GM12878 (cell line): ENCODE results near the gene KIF25. TPM values are rescaled to one million over a fixed set of nuclear protein-coding genes. Genes with fewer than 3 reads are reported as not detected.

Source experiments
- ATAC-seq: fragments of 200-7000 bp; cut with Tn5 transposase; 3 replicates; pipeline ENCODE4 v1.9.1; 2020; ENCODE audit warnings: mild to moderate bottlenecking, moderate library complexity
- BruUV-seq: library from RNA; stranded (reverse); fragments of 400-500 nt; replicated peaks from 2 replicates; lab custom pipeline; 2021; lab: Mats Ljungman, UMichigan
- CTCF ChIA-PET: fragments of 300-600 bp; sonication (Branson Sonifier 250); formaldehyde crosslinking; extraction: SDS; loops from one replicate; lab custom pipeline; 2021; ENCODE audit warnings: inconsistent platforms; lab: Yijun Ruan, JAX
- POLR2A ChIA-PET: fragments of 350-600 bp; formaldehyde crosslinking; extraction: SDS; loops from one replicate; lab custom pipeline; 2021; ENCODE audit warnings: inconsistent platforms; lab: Charles Lee
- RAD21 ChIA-PET: fragments of 300-600 bp; sonication (Branson Sonifier 250); formaldehyde crosslinking; loops from one replicate; lab custom pipeline; 2023; ENCODE audit warnings: antibody characterized with exemption; ENCODE audit not compliant: unreplicated experiment; lab: Charles Lee
- SMC1A ChIA-PET: fragments of 300-600 bp; sonication (Branson Sonifier 250); formaldehyde crosslinking; loops from one replicate; lab custom pipeline; 2023; ENCODE audit not compliant: unreplicated experiment, uncharacterized antibody; lab: Charles Lee
- DNase-seq: peaks from one replicate; pipeline ENCODE4 v3.0.0-alpha.2; 2011; ENCODE audit warnings: low read depth, low spot score
- FAIRE-seq: peaks from 3 replicates; lab custom pipeline; 2011; peaks lifted over from hg19 to GRCh38; lab: Jason Lieb, UNC
- H2AFZ ChIP-seq: 2 replicates; pipeline ENCODE4 v1.6.0; 2011; ENCODE audit warnings: low read depth, low read length, control low read depth; ENCODE audit not compliant: control insufficient read depth
- H3K27ac ChIP-seq: 2 replicates; pipeline ENCODE4 v1.5.1; 2011; ENCODE audit warnings: control low read depth; ENCODE audit not compliant: control insufficient read depth, insufficient read depth
- H3K27me3 ChIP-seq, 2 experiments: replicated peaks in 1 of 2; 2 replicates each; pipeline versions ENCODE4 v1.6.0 to v1.6.1; 2011; ENCODE audit warnings: low read length in 1 of 2; ENCODE audit not compliant: control insufficient read depth in 2 of 2, insufficient read depth in 2 of 2
- H3K36me3 ChIP-seq, 2 experiments: 2 replicates each; pipeline ENCODE4 v1.5.1; 2011; ENCODE audit warnings: low read length in 1 of 2; ENCODE audit not compliant: control insufficient read depth in 2 of 2, insufficient read depth in 2 of 2
- H3K4me1 ChIP-seq: 2 replicates; pipeline ENCODE4 v1.6.1; 2011; ENCODE audit warnings: mild to moderate bottlenecking, low read length, moderate library complexity, mixed read lengths; ENCODE audit not compliant: control insufficient read depth, insufficient read depth
- H3K4me2 ChIP-seq: 2 replicates; pipeline ENCODE4 v1.6.0; 2011; ENCODE audit warnings: control low read depth; ENCODE audit not compliant: control insufficient read depth, insufficient read depth
- H3K4me3 ChIP-seq: fragments of 200-600 bp; sonication (generic); 2 replicates; pipeline ENCODE4 v1.5.1; 2016
- H3K79me2 ChIP-seq: 2 replicates; pipeline ENCODE4 v1.6.0; 2011; ENCODE audit warnings: low read length; ENCODE audit not compliant: control insufficient read depth, insufficient read depth
- H3K9ac ChIP-seq: 2 replicates; pipeline ENCODE4 v1.8.0; 2011; ENCODE audit warnings: low read length, control low read depth, mixed read lengths; ENCODE audit not compliant: control insufficient read depth, insufficient read depth
- H3K9me3 ChIP-seq: replicated peaks from 3 replicates; pipeline ENCODE4 v1.5.1; 2011; ENCODE audit warnings: mild to moderate bottlenecking, low read length; ENCODE audit not compliant: control insufficient read depth, insufficient read depth
- H4K20me1 ChIP-seq: 2 replicates; pipeline ENCODE4 v1.6.0; 2011; ENCODE audit not compliant: control insufficient read depth, insufficient read depth
- CBX5 ChIP-seq: sonication (generic); IDR thresholded peaks from 2 replicates; pipeline ENCODE4 v1.6.1; 2016; ENCODE audit warnings: low read depth, moderate library complexity, mild to moderate bottlenecking, inconsistent platforms
- EGR1 ChIP-seq, 2 experiments: IDR thresholded peaks; 1 replicate in 1 of 2; 2 replicates in 1 of 2; pipeline ENCODE4 v1.6.1; 2011 to 2012; ENCODE audit warnings: low read depth in 2 of 2, low read length in 2 of 2, borderline replicate concordance in 1 of 2, mild to moderate bottlenecking in 1 of 2, moderate library complexity in 1 of 2
- HDAC6 ChIP-seq: fragments of 200-600 bp; sonication (generic); IDR thresholded peaks from one replicate; pipeline ENCODE4 v1.8.0; 2017; ENCODE audit warnings: antibody characterized with exemption; ENCODE audit not compliant: unreplicated experiment
- IRF5 ChIP-seq: fragments of 450-650 bp; IDR thresholded peaks from 2 replicates; pipeline ENCODE4 v1.6.1; 2017; ENCODE audit warnings: borderline replicate concordance
- NR2C1 ChIP-seq: fragments of 450-650 bp; IDR thresholded peaks from 2 replicates; pipeline ENCODE4 v1.6.1; 2017; ENCODE audit warnings: antibody characterized with exemption, mild to moderate bottlenecking, moderate library complexity
- RBBP5 ChIP-seq: fragments of 200-600 bp; sonication (generic); conservative IDR thresholded peaks from 2 replicates; pipeline ENCODE4 v1.6.1; 2016
- RUNX3 ChIP-seq: IDR thresholded peaks from 2 replicates; pipeline ENCODE4 v1.6.1; 2012; ENCODE audit warnings: low read length, inconsistent platforms
- STAT1 ChIP-seq: fragments of 450-650 bp; conservative IDR thresholded peaks from 2 replicates; pipeline ENCODE4 v1.6.1; 2014; ENCODE audit warnings: antibody characterized with exemption, mild to moderate bottlenecking
- TCF3 ChIP-seq: IDR thresholded peaks from 2 replicates; pipeline ENCODE4 v1.6.1; 2012; ENCODE audit warnings: low read depth, mild to moderate bottlenecking, low read length, borderline replicate concordance; ENCODE audit not compliant: insufficient read depth
- ZNF207 ChIP-seq: fragments of 450-650 bp; IDR thresholded peaks from 2 replicates; pipeline ENCODE4 v1.6.1; 2014; ENCODE audit warnings: antibody characterized with exemption, mild to moderate bottlenecking, borderline replicate concordance
- ZNF24 ChIP-seq: fragments of 450-650 bp; IDR thresholded peaks from 2 replicates; pipeline ENCODE4 v1.6.1; 2017; ENCODE audit warnings: antibody characterized with exemption, mild to moderate bottlenecking
- WGBS: methylation state at CpG from one replicate; pipeline ENCODE4 v1.1.6; 2016; ENCODE audit warnings: low lambda C conversion rate; ENCODE audit not compliant: insufficient replicate concordance, insufficient coverage; ENCODE audit errors: missing lambda C conversion rate; 5-methylcytosine and 5-hydroxymethylcytosine counted together
- in situ Hi-C: fragments of 300-500 bp; cut with MboI; formaldehyde crosslinking; loops from 9 replicates; pipeline ENCODE4 v1.14.3; 2018; ENCODE audit warnings: mixed read lengths
- intact Hi-C: fragments of 100-400 bp; cut with micrococcal nuclease; formaldehyde crosslinking; loops from one replicate; pipeline ENCODE4 v1.14.2; 2022; ENCODE audit not compliant: unreplicated experiment
- polyA plus RNA-seq, 11 experiments: library from polyadenylated mRNA; depleted of rRNA in 4 of 11; unstranded in 6 of 11; stranded (reverse) in 5 of 11; fragments of >200 nt; fragmentation: Nextera tagmentation in 4 of 11; fragmentation: Illumina TruSeq in 1 of 11; extraction: Ambion mirVana in 4 of 11; extraction: Trizol in 1 of 11; gene quantifications; 1 replicate in 1 of 11; 2 replicates in 10 of 11; pipeline versions ENCODE4 v1.2.1 to v1.2.3, GENCODE V29; 2011 to 2016; ENCODE audit warnings: inconsistent platforms in 2 of 11, missing spikeins in 2 of 11, low read depth in 1 of 11
- total RNA-seq, 4 experiments: library from RNA; depleted of rRNA in 3 of 4; stranded (reverse); fragments of >200 nt in 3 of 4; fragmentation: Illumina TruSeq in 1 of 4; extraction: Trizol in 1 of 4; gene quantifications; 2 replicates each; pipeline versions ENCODE4 v1.2.1 to v1.2.3, GENCODE V29; 2013 to 2021
- TF ChIP-seq, protein P1 (sequence below): fragments of 450-650 bp; IDR thresholded peaks from 2 replicates; pipeline ENCODE4 v1.6.1; 2016; ENCODE audit warnings: mild to moderate bottlenecking, moderate library complexity, borderline replicate concordance
- TF ChIP-seq, protein P2 (sequence below): IDR thresholded peaks from 2 replicates; pipeline ENCODE4 v1.6.1; 2012; ENCODE audit warnings: low read depth, low read length, improper control_type of control experiment

Gene KIF25
- total and polyA plus RNA-seq, 10 of the 15 experiments (the other 5 are each of a cell fraction or from before 2014, with no cell fraction given), result not detected

DNA sequence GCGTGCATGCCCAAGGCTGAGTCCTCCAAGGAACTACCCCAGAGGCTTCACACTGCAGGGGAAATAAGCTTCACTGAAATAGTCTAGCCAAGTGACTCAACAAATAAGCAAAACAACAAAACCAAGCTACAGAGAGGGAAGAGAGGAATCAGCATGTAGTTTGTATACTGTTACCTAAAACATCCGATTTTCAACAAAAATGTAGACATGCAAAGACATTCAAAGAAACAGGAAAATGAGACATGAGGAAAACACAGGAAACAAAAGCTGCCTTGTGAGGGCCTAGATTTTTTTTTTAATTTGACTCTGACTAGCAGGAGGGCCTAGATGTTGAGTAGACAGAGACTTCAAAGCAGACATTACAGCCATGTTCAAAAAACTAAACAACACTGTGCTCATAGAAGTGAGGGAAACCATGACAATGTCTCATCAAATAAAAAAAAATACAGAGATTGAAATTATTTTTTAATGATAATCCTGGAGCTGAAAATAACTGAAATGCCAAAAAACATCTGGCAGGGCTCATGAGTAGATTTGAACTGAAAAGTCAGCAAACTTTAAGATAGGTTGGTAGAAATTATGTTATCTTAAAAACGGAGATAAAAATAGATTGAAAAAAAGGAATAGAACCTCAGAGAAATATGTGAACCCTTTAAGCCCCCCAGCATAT, 16.4 kb upstream of the KIF25 start (continued):
- TF ChIP-seq, protein P1, sequence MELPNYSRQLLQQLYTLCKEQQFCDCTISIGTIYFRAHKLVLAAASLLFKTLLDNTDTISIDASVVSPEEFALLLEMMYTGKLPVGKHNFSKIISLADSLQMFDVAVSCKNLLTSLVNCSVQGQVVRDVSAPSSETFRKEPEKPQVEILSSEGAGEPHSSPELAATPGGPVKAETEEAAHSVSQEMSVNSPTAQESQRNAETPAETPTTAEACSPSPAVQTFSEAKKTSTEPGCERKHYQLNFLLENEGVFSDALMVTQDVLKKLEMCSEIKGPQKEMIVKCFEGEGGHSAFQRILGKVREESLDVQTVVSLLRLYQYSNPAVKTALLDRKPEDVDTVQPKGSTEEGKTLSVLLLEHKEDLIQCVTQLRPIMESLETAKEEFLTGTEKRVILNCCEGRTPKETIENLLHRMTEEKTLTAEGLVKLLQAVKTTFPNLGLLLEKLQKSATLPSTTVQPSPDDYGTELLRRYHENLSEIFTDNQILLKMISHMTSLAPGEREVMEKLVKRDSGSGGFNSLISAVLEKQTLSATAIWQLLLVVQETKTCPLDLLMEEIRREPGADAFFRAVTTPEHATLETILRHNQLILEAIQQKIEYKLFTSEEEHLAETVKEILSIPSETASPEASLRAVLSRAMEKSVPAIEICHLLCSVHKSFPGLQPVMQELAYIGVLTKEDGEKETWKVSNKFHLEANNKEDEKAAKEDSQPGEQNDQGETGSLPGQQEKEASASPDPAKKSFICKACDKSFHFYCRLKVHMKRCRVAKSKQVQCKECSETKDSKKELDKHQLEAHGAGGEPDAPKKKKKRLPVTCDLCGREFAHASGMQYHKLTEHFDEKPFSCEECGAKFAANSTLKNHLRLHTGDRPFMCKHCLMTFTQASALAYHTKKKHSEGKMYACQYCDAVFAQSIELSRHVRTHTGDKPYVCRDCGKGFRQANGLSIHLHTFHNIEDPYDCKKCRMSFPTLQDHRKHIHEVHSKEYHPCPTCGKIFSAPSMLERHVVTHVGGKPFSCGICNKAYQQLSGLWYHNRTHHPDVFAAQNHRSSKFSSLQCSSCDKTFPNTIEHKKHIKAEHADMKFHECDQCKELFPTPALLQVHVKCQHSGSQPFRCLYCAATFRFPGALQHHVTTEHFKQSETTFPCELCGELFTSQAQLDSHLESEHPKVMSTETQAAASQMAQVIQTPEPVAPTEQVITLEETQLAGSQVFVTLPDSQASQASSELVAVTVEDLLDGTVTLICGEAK, result no peak
- no peak for TF ChIP-seq ZNF207
- TF ChIP-seq NR2C1, result no peak

- DNase-seq, result no peak
- SMC1A ChIA-PET, result no interaction called here
- ATAC-seq, result no peak
- Histone ChIP-seq H3K4me2 (no peak overlapping the region), H4K20me1 (no peaks in the 10 kb centered on the region), H3K27ac (no peak overlapping the region), H3K27me3 (no peaks in the 10 kb centered on the region), H2AFZ (no peak overlapping the region), H3K79me2 (no peaks in the 10 kb centered on the region), H3K9ac (no peak overlapping the region), H3K9me3 (no peaks in the 10 kb centered on the region), H3K4me3 (no peak overlapping the region), H3K36me3 (no peaks in the 10 kb centered on the region), H3K4me1 (no peaks in the 10 kb centered on the region)
- WGBS, result 54% methylated on average over 7 of the region's 7 CpGs
- CTCF ChIA-PET, result no interaction called here
- FAIRE-seq, result no peak
- in situ Hi-C loops (no loop called here), intact Hi-C loops (no loop called here)
- POLR2A ChIA-PET, result no interaction called here
- no TSS peak for BruUV-seq
- RAD21 ChIA-PET, result no interaction called here
- TF ChIP-seq, protein P2, sequence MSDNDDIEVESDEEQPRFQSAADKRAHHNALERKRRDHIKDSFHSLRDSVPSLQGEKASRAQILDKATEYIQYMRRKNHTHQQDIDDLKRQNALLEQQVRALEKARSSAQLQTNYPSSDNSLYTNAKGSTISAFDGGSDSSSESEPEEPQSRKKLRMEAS, result no peak
- no peak for TF ChIP-seq TCF3
- no peak for TF ChIP-seq EGR1 (IDR thresholded peaks at IDR 0.05; ENCODE audit: borderline replicate concordance in 1 of 2, low read depth in 2 of 2, low read length in 2 of 2)
- TF ChIP-seq STAT1, result no peak
- no peak for TF ChIP-seq RUNX3
- no peak for TF ChIP-seq RBBP5
- TF ChIP-seq ZNF24, result no peak
- no peak for TF ChIP-seq HDAC6
- TF ChIP-seq IRF5, result no peak
- TF ChIP-seq CBX5, result no peak
Observed at GRCh38 chr6:167981916-167982462, 15.5 kb upstream of the KIF25 start.
